SK-N-SH treated with all-trans-retinoic acid at 6 μM for 48 hours (cell line): ENCODE data around the gene PHYKPL.

Experiments
- ATAC-seq: fragments of 200-7000 bp; cut with Tn5 transposase; 3 replicates; pipeline ENCODE4 v1.9.1; 2020; ENCODE audit warnings: mild to moderate bottlenecking, moderate library complexity
- ARNTL ChIP-seq: fragments of 450-650 bp; formaldehyde crosslinking; IDR thresholded peaks from 2 replicates; pipeline ENCODE4 v1.5.0; 2020; ENCODE audit warnings: low read depth, mild to moderate bottlenecking, moderate library complexity, borderline replicate concordance
- BACH2 ChIP-seq: fragments of 250-450 bp; sonication (Bioruptor Pico); IDR thresholded peaks from 2 replicates; pipeline ENCODE4 v1.9.0; 2021; ENCODE audit warnings: mild to moderate bottlenecking, borderline replicate concordance
- CREB5 ChIP-seq: fragments of 250-450 bp; sonication (Bioruptor Pico); IDR thresholded peaks from 2 replicates; pipeline ENCODE4 v1.5.1; 2020; ENCODE audit warnings: low read depth, mild to moderate bottlenecking, moderate library complexity
- CSDC2 ChIP-seq: fragments of 250-450 bp; sonication (Bioruptor Pico); IDR thresholded peaks from 2 replicates; pipeline ENCODE4 v1.5.0; 2020; ENCODE audit warnings: mild to moderate bottlenecking, moderate library complexity
- CSRNP3 ChIP-seq: fragments of 250-450 bp; sonication (Bioruptor Pico); IDR thresholded peaks from 2 replicates; pipeline ENCODE4 v1.5.1; 2021; ENCODE audit warnings: mild to moderate bottlenecking, moderate library complexity
- ESRRG ChIP-seq: fragments of 250-450 bp; sonication (Bioruptor Pico); IDR thresholded peaks from 2 replicates; pipeline ENCODE4 v1.6.1; 2021; ENCODE audit warnings: mild to moderate bottlenecking
- GLIS3 ChIP-seq: fragments of 250-450 bp; sonication (Bioruptor Pico); IDR thresholded peaks from 2 replicates; pipeline ENCODE4 v1.5.0; 2020; ENCODE audit warnings: mild to moderate bottlenecking, moderate library complexity
- ISL1 ChIP-seq: fragments of 250-450 bp; sonication (Bioruptor Pico); IDR thresholded peaks from 2 replicates; pipeline ENCODE4 v2.1.2; 2022; ENCODE audit warnings: mild to moderate bottlenecking, moderate library complexity
- OSR1 ChIP-seq: fragments of 250-450 bp; sonication (Bioruptor Pico); IDR thresholded peaks from 2 replicates; pipeline ENCODE4 v1.8.0; 2022; ENCODE audit warnings: moderate library complexity, mild to moderate bottlenecking, inconsistent platforms
- POU6F1 ChIP-seq: fragments of 250-450 bp; sonication (Bioruptor Pico); IDR thresholded peaks from 2 replicates; pipeline ENCODE4 v1.8.0; 2021; ENCODE audit warnings: low read depth, mild to moderate bottlenecking, moderate library complexity, borderline replicate concordance
- PPARA ChIP-seq: fragments of 250-450 bp; sonication (Bioruptor Pico); IDR thresholded peaks from 2 replicates; pipeline ENCODE4 v1.5.0; 2020; ENCODE audit warnings: mild to moderate bottlenecking, borderline replicate concordance
- RARB ChIP-seq: fragments of 250-450 bp; sonication (Bioruptor Pico); IDR thresholded peaks from 2 replicates; pipeline ENCODE4 v1.8.0; 2021; ENCODE audit warnings: mild to moderate bottlenecking, moderate library complexity
- SNAI2 ChIP-seq: fragments of 250-450 bp; sonication (Bioruptor Pico); IDR thresholded peaks from 2 replicates; pipeline ENCODE4 v1.5.0; 2020; ENCODE audit warnings: mild to moderate bottlenecking, moderate library complexity
- TCF4 ChIP-seq: fragments of 250-450 bp; sonication (Bioruptor Pico); IDR thresholded peaks from 2 replicates; pipeline ENCODE4 v1.8.0; 2021; ENCODE audit warnings: mild to moderate bottlenecking, moderate library complexity, borderline replicate concordance
- TOX ChIP-seq: fragments of 250-450 bp; sonication (Bioruptor Pico); IDR thresholded peaks from 2 replicates; pipeline ENCODE4 v1.8.0; 2021; ENCODE audit warnings: mild to moderate bottlenecking, moderate library complexity, borderline replicate concordance
- TSHZ2 ChIP-seq: fragments of 250-450 bp; sonication (Bioruptor Pico); IDR thresholded peaks from 2 replicates; pipeline ENCODE4 v1.5.0; 2020; ENCODE audit warnings: mild to moderate bottlenecking, moderate library complexity
- ZFP3 ChIP-seq: fragments of 250-450 bp; sonication (Bioruptor Pico); IDR thresholded peaks from 2 replicates; pipeline ENCODE4 v1.5.0; 2020; ENCODE audit warnings: mild to moderate bottlenecking, moderate library complexity
- ZNF565 ChIP-seq: fragments of 450-650 bp; formaldehyde crosslinking; conservative IDR thresholded peaks from 2 replicates; pipeline ENCODE4 v1.5.0; 2020; ENCODE audit warnings: low read depth, mild to moderate bottlenecking, moderate library complexity
- ZNF70 ChIP-seq: fragments of 450-650 bp; formaldehyde crosslinking; IDR thresholded peaks from 2 replicates; pipeline ENCODE4 v1.5.0; 2020; ENCODE audit warnings: mild to moderate bottlenecking, moderate library complexity
- ZNF8 ChIP-seq: fragments of 450-650 bp; formaldehyde crosslinking; IDR thresholded peaks from 2 replicates; pipeline ENCODE4 v1.5.0; 2020; ENCODE audit warnings: mild to moderate bottlenecking, moderate library complexity

Gene PHYKPL

GRCh38 chr5:178249191-178249989 is 16.8 kb upstream of the PHYKPL start:
- no peak for TF ChIP-seq CSDC2 (CRISPR knock-in tag)
- no peak for TF ChIP-seq CREB5 (CRISPR knock-in tag)
- TF ChIP-seq ZFP3 (CRISPR knock-in tag) = no peak
- TF ChIP-seq ESRRG = no peak
- TF ChIP-seq CSRNP3 (CRISPR knock-in tag) = no peak
- no peak for TF ChIP-seq TOX (CRISPR knock-in tag)
- TF ChIP-seq ISL1 (CRISPR knock-in tag) = no peak
- TF ChIP-seq, all 23 proteins: peak for 0
- no peak for ATAC-seq

- no peak for ATAC-seq
- TF ChIP-seq SNAI2 (CRISPR knock-in tag) (no peak), RARB (CRISPR knock-in tag) (no peak), ZNF70 (no peak), ZNF8 (CRISPR knock-in tag) (no peak), PPARA (CRISPR knock-in tag) (no peak), ESRRG (no peak), ARNTL (CRISPR knock-in tag) (no peak), TCF4 (CRISPR knock-in tag) (no peak), TOX (CRISPR knock-in tag) (no peak), CSRNP3 (CRISPR knock-in tag) (no peak), ISL1 (CRISPR knock-in tag) (no peak), OSR1 (CRISPR knock-in tag) (no peak), CREB5 (CRISPR knock-in tag) (no peak), POU6F1 (no peak), ZFP3 (CRISPR knock-in tag) (no peak), CSDC2 (CRISPR knock-in tag) (no peak), BACH2 (CRISPR knock-in tag) (no peak), ZNF565 (CRISPR knock-in tag) (no peak)
Measured at GRCh38 chr5:178248750-178249149, 16.1 kb upstream of the PHYKPL start.

GRCh38 chr5:178247481-178248456 is 15.2 kb upstream of the PHYKPL start:
- no peak for TF ChIP-seq ZNF565 (CRISPR knock-in tag)
- no peak for TF ChIP-seq PPARA (CRISPR knock-in tag)
- TF ChIP-seq RARB (CRISPR knock-in tag) = no peak
- no peak for TF ChIP-seq GLIS3
- TF ChIP-seq ISL1 (CRISPR knock-in tag) = no peak
- no peak for TF ChIP-seq TSHZ2 (CRISPR knock-in tag)
- TF ChIP-seq BACH2 (CRISPR knock-in tag) = no peak
- ATAC-seq = no peak
